HepG2 (cell line): ENCODE measurements around the gene SLC13A3. TPM values are rescaled to one million over a fixed set of nuclear protein-coding genes. Genes with fewer than 3 reads are reported as not detected.

Source experiments
- CBFB ChIP-seq: sonication (generic); formaldehyde crosslinking; IDR thresholded peaks from 2 replicates; pipeline ENCODE4 v1.4.0; 2020; ENCODE audit warnings: missing genetic modification reagents
- CC2D1A ChIP-seq: sonication (generic); formaldehyde crosslinking; IDR thresholded peaks from 2 replicates; pipeline ENCODE4 v1.8.1; 2023; ENCODE audit warnings: mild to moderate bottlenecking, missing genetic modification reagents
- MAFK ChIP-seq, 2 experiments: IDR thresholded peaks in 1 of 2; conservative IDR thresholded peaks in 1 of 2; 2 replicates each; pipeline ENCODE4 v1.6.1; 2011; ENCODE audit warnings: improper control_type of control experiment in 2 of 2, low read length in 2 of 2
- MLLT10 ChIP-seq: sonication (generic); formaldehyde crosslinking; IDR thresholded peaks from 2 replicates; pipeline ENCODE4 v1.4.0; 2020; ENCODE audit warnings: missing genetic modification reagents
- NONO ChIP-seq, 2 experiments: fragments of 450-650 bp in 1 of 2; sonication (generic) in 1 of 2; formaldehyde crosslinking in 1 of 2; IDR thresholded peaks in 1 of 2; conservative IDR thresholded peaks in 1 of 2; 2 replicates each; pipeline versions ENCODE4 v1.6.1 to v1.8.0; 2017 to 2022; ENCODE audit warnings: mild to moderate bottlenecking in 1 of 2, missing genetic modification reagents in 1 of 2, moderate library complexity in 1 of 2
- PHF8 ChIP-seq: sonication (generic); formaldehyde crosslinking; IDR thresholded peaks from 2 replicates; pipeline ENCODE4 v1.5.0; 2020; ENCODE audit warnings: missing genetic modification reagents
- XRCC5 ChIP-seq: fragments of 200-400 bp; formaldehyde crosslinking; optimal IDR thresholded peaks from 2 replicates; pipeline ENCODE3; 2017; ENCODE audit warnings: mild to moderate bottlenecking, low read length
- YEATS2 ChIP-seq: sonication (generic); formaldehyde crosslinking; IDR thresholded peaks from 2 replicates; pipeline ENCODE4 v1.4.0; 2020; ENCODE audit warnings: missing genetic modification reagents, borderline replicate concordance
- ZNF335 ChIP-seq: sonication (generic); formaldehyde crosslinking; IDR thresholded peaks from 2 replicates; pipeline ENCODE4 v1.4.0; 2020; ENCODE audit warnings: missing genetic modification reagents
- polyA plus RNA-seq, 8 experiments: library from polyadenylated mRNA; depleted of rRNA in 3 of 8; stranded (reverse) in 7 of 8; unstranded in 1 of 8; fragments of >200 nt; fragmentation: Illumina TruSeq in 4 of 8; extraction: Trizol in 4 of 8; gene quantifications; 2 replicates each; pipeline versions ENCODE4 v1.2.1 to v1.2.3, GENCODE V29; 2011 to 2016; ENCODE audit warnings: low read depth in 4 of 8, missing spikeins in 1 of 8, mixed read lengths in 1 of 8; ENCODE audit not compliant: insufficient read depth in 1 of 8
- total RNA-seq, 5 experiments: library from RNA; depleted of rRNA; stranded (reverse); fragments of >200 nt; fragmentation: Illumina TruSeq; extraction: Trizol; gene quantifications; 2 replicates each; pipeline ENCODE4 v1.2.3, GENCODE V29; 2016; ENCODE audit warnings: low read depth in 1 of 5
- TF ChIP-seq, protein P1 (sequence below), 2 experiments: sonication (generic) in 1 of 2; formaldehyde crosslinking in 1 of 2; IDR thresholded peaks; 2 replicates each; pipeline versions ENCODE4 v1.4.0 to v1.6.1; 2018 to 2020; ENCODE audit warnings: missing genetic modification reagents in 2 of 2, borderline replicate concordance in 1 of 2, low read depth in 1 of 2, mild to moderate bottlenecking in 1 of 2, missing biosample characterization in 1 of 2
- TF ChIP-seq, protein P2 (sequence below): sonication (generic); formaldehyde crosslinking; IDR thresholded peaks from 2 replicates; pipeline ENCODE4 v1.4.0; 2020; ENCODE audit warnings: missing genetic modification reagents, mild to moderate bottlenecking, borderline replicate concordance
- TF ChIP-seq, protein P3 (sequence below): sonication (generic); formaldehyde crosslinking; IDR thresholded peaks from 2 replicates; pipeline ENCODE4 v1.4.0; 2020; ENCODE audit warnings: missing genetic modification reagents, mild to moderate bottlenecking, borderline replicate concordance
- TF ChIP-seq, protein P4 (sequence below): sonication (generic); formaldehyde crosslinking; conservative IDR thresholded peaks from 2 replicates; pipeline ENCODE4 v1.4.0; 2020; ENCODE audit warnings: missing genetic modification reagents
- TF ChIP-seq, protein P5 (sequence below): sonication (generic); formaldehyde crosslinking; conservative IDR thresholded peaks from 2 replicates; pipeline ENCODE4 v1.4.0; 2020; ENCODE audit warnings: missing genetic modification reagents

SLC13A3 gene
- total and polyA plus RNA-seq, 2 of the 13 experiments (the other 11 are each of a cell fraction or from before 2014, with no cell fraction given): 66.5 to 76.0 TPM

DNA sequence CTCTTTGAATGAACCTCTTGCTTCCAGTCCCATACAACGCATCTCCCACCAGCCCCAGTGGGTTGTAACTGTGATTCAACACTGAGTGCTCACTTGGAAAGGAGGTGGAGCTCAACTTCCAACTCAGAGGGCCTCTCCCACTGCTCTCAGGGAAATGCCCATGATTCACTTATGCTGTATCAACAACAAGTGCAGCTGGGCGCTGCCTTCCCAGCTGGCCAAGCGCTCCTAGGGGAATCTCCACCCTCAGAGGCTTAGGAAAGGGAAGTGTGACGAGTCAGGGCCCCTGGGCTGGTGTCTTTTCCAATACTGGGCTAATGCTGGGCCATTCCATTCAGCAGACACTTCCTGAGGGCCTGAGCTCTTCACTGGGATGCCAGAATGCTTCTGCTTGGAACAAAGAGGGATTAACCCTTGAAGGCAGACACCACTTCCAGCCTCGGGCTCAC is 92.7 kb downstream of the SLC13A3 start (continued):
- TF ChIP-seq, protein P1, sequence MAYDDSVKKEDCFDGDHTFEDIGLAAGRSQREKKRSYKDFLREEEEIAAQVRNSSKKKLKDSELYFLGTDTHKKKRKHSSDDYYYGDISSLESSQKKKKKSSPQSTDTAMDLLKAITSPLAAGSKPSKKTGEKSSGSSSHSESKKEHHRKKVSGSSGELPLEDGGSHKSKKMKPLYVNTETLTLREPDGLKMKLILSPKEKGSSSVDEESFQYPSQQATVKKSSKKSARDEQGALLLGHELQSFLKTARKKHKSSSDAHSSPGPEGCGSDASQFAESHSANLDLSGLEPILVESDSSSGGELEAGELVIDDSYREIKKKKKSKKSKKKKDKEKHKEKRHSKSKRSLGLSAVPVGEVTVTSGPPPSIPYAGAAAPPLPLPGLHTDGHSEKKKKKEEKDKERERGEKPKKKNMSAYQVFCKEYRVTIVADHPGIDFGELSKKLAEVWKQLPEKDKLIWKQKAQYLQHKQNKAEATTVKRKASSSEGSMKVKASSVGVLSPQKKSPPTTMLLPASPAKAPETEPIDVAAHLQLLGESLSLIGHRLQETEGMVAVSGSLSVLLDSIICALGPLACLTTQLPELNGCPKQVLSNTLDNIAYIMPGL (CRISPR knock-in tag; IDR thresholded peaks at IDR 0.05; ENCODE audit: borderline replicate concordance in 1 of 2, low read depth in 1 of 2): no peak
- TF ChIP-seq CC2D1A (CRISPR knock-in tag) (no peak), ZNF335 (CRISPR knock-in tag) (no peak), NONO (IDR thresholded peaks at IDR 0.05) (no peak), NONO (CRISPR knock-in tag; conservative IDR thresholded peaks at IDR 0.05) (no peak), MAFK (conservative IDR thresholded peaks at IDR 0.05 in 1 of 2, IDR thresholded peaks at IDR 0.05 in 1 of 2; ENCODE audit: low read length in 2 of 2) (peak; percentile 41 to 64), YEATS2 (CRISPR knock-in tag) (no peak), MLLT10 (CRISPR knock-in tag) (no peak), PHF8 (CRISPR knock-in tag) (no peak), CBFB (CRISPR knock-in tag) (no peak), XRCC5 (peak; percentile 23)
- TF ChIP-seq, protein P2, sequence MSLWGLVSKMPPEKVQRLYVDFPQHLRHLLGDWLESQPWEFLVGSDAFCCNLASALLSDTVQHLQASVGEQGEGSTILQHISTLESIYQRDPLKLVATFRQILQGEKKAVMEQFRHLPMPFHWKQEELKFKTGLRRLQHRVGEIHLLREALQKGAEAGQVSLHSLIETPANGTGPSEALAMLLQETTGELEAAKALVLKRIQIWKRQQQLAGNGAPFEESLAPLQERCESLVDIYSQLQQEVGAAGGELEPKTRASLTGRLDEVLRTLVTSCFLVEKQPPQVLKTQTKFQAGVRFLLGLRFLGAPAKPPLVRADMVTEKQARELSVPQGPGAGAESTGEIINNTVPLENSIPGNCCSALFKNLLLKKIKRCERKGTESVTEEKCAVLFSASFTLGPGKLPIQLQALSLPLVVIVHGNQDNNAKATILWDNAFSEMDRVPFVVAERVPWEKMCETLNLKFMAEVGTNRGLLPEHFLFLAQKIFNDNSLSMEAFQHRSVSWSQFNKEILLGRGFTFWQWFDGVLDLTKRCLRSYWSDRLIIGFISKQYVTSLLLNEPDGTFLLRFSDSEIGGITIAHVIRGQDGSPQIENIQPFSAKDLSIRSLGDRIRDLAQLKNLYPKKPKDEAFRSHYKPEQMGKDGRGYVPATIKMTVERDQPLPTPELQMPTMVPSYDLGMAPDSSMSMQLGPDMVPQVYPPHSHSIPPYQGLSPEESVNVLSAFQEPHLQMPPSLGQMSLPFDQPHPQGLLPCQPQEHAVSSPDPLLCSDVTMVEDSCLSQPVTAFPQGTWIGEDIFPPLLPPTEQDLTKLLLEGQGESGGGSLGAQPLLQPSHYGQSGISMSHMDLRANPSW (CRISPR knock-in tag): no peak
- TF ChIP-seq, protein P3, sequence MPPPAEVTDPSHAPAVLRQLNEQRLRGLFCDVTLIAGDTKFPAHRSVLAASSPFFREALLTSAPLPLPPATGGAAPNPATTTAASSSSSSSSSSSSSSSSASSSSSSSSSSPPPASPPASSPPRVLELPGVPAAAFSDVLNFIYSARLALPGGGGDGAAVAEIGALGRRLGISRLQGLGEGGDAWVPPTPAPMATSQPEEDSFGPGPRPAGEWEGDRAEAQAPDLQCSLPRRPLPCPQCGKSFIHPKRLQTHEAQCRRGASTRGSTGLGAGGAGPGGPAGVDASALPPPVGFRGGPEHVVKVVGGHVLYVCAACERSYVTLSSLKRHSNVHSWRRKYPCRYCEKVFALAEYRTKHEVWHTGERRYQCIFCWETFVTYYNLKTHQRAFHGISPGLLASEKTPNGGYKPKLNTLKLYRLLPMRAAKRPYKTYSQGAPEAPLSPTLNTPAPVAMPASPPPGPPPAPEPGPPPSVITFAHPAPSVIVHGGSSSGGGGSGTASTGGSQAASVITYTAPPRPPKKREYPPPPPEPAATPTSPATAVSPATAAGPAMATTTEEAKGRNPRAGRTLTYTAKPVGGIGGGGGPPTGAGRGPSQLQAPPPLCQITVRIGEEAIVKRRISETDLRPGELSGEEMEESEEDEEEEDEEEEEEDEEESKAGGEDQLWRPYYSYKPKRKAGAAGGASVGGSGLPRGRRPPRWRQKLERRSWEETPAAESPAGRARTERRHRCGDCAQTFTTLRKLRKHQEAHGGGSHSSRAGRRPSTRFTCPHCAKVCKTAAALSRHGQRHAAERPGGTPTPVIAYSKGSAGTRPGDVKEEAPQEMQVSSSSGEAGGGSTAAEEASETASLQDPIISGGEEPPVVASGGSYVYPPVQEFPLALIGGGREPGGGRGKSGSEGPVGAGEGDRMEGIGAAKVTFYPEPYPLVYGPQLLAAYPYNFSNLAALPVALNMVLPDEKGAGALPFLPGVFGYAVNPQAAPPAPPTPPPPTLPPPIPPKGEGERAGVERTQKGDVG: 0 out of 2 replicates have a peak, but pooled peaks have one; percentile 64
- TF ChIP-seq, protein P4, sequence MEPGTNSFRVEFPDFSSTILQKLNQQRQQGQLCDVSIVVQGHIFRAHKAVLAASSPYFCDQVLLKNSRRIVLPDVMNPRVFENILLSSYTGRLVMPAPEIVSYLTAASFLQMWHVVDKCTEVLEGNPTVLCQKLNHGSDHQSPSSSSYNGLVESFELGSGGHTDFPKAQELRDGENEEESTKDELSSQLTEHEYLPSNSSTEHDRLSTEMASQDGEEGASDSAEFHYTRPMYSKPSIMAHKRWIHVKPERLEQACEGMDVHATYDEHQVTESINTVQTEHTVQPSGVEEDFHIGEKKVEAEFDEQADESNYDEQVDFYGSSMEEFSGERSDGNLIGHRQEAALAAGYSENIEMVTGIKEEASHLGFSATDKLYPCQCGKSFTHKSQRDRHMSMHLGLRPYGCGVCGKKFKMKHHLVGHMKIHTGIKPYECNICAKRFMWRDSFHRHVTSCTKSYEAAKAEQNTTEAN (CRISPR knock-in tag): no peak
- TF ChIP-seq, protein P5, sequence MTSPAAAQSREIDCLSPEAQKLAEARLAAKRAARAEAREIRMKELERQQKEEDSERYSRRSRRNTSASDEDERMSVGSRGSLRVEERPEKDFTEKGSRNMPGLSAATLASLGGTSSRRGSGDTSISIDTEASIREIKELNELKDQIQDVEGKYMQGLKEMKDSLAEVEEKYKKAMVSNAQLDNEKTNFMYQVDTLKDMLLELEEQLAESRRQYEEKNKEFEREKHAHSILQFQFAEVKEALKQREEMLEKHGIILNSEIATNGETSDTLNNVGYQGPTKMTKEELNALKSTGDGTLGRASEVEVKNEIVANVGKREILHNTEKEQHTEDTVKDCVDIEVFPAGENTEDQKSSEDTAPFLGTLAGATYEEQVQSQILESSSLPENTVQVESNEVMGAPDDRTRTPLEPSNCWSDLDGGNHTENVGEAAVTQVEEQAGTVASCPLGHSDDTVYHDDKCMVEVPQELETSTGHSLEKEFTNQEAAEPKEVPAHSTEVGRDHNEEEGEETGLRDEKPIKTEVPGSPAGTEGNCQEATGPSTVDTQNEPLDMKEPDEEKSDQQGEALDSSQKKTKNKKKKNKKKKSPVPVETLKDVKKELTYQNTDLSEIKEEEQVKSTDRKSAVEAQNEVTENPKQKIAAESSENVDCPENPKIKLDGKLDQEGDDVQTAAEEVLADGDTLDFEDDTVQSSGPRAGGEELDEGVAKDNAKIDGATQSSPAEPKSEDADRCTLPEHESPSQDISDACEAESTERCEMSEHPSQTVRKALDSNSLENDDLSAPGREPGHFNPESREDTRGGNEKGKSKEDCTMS (CRISPR knock-in tag): no peak
